Stimulated activated CD8-positive, alpha-beta memory T cell treated with anti-CD3 and anti-CD28 coated beads, Interleukin-15, amount 100 ng/mL, for 1 hour (primary cell): ENCODE results near the gene WEE1.

Experiments used
- DNase-seq: peaks from one replicate; pipeline ENCODE4 v3.0.0-alpha.2; 2020; ENCODE audit warnings: low read depth

Gene WEE1

DNA sequence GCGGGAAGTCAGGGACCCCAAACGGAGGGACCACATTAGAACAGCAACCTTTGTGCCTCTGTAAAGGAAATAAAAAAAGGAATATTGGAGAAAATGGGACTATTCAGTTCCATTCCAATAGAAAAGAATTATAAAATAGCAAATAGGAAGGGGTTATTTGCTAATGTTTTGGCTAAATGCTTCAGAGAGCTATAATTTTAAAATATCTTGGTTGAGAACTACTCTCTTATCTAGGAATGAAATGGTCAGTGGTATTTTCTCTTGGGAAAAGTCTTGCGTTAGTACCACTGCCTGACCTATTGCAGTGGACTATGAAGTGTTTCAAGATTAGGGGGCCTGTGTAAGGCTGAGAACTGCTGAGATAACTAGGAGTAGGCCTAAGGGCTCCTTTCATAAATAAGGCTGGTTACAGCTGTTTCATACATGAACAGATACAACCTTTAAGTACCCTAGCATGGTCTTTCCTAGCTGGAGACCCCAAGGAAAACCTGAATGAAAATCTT, 6.9 kb upstream of the WEE1 start:
- DNase-seq: no peak

DNA sequence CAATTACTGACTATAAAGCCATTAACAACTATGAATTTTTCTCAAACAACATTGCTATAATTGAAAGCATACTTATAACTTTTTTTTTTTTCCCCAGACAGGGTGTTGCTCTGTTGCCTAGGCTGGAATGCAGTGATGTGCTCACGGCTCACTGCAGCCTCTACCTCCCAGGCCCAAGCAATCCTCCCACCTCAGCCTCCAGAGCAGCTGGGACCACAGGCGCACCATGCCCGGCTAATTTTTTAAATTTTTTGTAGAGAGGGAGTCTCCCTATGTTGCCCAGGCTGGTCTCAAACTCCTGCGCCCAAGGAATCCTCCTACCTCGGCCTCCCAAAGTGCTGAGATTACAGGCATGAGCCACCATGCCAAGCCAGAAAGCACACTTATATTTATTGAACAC, 6.1 kb upstream of the WEE1 start:
- DNase-seq: no peak

DNA sequence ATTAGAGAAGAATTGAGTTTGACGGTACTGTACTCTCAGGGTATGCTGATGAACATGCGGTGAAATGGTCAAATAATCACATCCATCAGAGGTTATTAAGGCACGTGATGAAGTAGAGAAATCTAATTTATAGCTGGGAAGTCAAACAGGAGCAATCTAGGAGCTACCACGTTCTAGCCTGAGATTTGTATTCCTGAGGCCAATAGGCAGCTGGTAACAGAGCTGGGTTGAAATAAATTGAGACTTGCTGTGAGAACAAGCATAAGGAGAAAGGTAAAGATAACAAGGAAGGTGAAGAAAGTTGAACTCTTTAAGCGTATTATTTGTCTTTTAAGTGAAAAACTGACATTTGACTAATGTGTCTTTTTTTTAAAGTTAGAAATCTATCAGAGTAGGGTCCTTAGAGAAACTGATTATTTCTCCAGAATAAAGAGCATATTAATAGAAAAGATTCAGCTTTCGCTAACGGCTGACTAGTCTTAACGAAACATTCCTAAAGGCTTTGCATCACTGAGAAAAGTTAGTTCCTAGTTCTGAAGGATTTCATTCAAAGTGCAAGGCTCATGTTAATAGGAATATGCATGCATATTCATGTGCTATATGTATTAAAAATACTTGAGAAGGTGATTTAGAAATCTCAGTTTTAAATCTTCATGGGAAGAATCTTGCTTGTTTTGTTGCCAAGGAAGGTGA, 5.2 kb upstream of the WEE1 start:
- DNase-seq: no peak

DNA sequence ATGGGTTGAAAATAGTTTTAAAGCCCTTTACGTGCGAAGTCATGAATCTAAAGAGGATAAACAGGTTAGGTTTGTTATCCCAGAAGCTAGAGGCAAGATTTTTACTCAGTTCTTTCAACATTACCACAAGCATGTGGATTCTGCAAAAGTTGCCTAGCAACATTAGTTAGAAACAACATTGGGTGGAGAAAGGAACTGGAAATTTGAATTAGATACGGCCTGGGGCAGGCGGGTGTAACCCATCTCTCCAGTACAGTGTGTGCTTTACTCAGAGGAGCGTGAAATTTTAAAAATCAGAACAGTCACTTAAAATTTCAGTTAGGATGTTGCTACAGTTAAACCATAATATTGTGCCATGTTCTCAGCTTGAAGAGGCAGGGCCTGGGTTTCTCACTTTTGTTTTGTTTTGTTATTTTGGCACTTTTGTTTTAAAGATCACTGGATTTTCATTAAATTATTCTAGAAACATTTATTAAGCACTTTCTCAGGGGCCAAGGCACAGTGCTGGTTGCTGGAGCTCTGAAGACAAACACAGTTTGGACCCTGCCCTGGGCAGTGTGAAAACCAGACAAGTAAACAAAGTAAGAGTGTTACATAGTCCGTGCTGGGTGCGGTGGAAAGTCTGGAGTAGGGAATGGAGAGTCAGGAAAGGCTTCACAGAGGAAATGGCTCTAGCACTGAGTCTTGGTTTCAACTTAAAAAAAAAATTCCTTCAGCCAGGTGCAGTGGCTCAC, 4.4 kb upstream of the WEE1 start:
- no peak for DNase-seq

DNA sequence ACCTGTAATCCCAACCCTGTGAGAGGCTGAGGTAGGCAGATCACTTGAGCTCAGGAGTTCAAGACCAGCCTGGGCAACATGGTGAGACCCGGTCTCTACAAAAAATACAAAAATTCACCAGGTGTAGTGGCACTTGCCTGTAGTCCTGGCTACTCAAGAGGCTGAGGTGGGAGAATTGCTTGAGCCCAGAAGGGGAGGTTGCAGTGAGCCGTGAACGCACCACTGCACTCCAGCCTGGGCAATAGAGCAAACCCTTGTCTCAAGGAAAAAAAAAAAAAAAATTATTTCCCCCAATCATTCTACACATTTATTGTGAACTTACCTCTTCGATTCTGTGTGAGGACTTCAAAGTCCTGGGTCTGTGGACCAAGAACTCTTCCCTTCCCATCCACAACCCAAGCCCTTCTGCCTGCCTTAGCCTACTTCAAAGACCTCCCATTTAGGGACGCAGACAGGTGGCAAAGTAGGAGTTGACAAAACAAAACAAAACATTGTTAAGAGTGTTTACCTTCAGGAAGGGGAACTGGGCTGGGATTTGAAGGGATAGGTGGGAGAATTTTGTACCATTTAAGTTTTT, 3.8 kb upstream of the WEE1 start:
- no peak for DNase-seq

DNA sequence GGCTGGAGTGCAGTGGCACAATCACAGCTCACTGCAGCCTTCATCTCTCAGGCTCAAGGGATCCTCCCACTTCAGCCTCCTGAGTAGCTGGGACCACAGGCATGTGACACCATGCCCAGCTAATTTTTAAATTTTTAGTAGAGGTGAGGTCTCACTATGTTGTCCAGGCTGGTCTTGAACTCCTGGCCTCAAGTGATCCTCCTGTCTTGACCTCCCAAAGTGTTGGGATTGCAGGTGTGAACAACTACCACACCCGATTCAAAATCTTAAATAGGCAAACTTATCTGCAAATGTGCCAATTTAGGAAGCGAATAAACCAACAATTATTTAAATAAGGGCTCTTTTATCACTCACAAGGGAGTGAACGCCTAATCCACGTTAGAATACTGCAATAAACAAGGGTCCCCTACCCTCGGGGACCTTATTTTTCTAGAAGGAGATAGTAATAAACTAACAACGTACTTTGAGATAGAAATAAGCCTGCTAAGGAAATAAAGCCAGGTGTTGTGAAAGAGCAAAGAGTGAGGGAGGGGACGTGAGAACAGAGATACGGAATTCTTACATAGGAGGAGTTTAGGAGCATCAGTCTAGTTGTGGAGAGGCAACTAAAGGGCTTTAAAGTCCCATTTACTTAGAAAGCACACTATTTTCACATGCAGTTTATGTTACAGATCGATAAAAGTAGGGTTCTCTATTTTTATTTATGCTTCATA, 3.0 kb upstream of the WEE1 start:
- DNase-seq: no peak

DNA sequence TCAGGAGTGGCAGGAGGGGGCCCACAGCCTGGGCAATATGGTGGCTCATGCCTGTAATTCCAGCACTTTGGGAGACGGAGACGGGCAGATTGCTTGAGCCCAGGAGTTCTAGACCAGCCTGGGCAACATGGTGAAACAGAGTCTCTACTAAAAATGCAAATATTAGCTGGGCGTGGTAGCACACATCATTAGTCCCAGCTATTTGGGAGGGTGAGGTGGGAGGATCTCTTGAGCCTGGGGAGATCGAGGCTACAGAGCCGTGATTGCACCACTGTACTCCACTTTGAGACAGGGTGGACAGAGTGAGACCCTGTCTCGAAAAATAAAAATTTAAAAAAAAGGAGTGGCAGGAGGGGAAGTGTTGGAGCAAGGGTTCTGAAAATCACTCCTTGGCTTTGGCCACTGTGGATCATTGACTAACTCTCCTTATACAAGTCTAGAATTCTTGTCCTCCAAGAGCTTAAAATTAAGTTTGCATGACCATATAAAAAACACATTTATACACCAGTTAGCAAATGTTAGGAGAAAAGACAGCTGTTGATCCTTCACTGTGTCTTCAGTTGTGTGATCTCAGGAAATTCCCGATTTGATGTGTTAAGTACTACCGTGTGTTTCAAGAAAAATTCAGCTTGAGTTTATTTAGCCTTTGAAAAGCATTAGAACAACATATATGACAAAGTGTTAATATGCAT, 2.3 kb upstream of the WEE1 start:
- no peak for DNase-seq

DNA sequence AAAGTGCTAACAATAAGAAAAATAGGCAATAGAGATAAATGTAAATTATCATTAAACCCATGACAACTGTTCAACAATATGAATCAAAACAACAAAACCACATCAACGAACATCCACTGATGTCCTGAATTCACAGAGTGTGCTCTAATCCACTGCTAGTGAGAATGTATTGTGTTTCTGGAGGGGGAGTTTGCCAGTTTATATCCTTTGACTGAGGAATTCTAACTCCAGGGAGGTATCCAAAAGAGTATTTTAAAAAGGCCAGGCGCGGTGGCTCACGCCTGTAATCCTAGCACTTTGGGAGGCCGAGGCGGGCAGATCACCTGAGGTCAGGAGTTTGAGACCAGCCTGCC, 1.7 kb upstream of the WEE1 start:
- no peak for DNase-seq

DNA sequence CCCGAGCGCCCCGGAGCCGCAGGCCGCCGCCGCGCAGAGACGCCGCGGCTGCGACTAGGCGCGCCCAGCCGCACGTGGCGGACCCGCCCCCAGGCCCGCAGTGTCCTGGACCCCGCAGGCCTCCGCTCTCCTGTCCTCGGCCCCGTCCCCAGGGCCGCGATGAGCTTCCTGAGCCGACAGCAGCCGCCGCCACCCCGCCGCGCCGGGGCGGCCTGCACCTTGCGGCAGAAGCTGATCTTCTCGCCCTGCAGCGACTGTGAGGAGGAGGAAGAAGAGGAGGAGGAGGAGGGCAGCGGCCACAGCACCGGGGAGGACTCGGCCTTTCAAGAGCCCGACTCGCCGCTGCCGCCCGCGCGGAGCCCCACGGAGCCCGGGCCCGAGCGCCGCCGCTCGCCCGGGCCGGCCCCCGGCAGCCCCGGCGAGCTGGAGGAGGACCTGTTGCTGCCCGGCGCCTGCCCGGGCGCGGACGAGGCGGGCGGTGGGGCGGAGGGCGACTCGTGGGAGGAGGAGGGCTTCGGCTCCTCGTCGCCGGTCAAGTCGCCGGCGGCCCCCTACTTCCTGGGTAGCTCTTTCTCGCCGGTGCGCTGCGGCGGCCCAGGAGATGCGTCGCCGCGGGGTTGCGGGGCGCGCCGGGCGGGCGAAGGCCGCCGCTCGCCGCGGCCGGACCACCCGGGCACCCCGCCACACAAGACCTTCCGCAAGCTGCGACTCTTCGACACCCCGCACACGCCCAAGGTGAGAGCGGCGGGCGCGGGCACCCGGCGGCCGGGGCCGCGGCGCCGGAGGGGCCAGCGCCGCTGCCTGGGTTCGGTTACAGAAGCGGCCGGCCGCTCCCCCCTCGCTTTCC, 528 bp downstream of the WEE1 start:
- DNase-seq: no peak

DNA sequence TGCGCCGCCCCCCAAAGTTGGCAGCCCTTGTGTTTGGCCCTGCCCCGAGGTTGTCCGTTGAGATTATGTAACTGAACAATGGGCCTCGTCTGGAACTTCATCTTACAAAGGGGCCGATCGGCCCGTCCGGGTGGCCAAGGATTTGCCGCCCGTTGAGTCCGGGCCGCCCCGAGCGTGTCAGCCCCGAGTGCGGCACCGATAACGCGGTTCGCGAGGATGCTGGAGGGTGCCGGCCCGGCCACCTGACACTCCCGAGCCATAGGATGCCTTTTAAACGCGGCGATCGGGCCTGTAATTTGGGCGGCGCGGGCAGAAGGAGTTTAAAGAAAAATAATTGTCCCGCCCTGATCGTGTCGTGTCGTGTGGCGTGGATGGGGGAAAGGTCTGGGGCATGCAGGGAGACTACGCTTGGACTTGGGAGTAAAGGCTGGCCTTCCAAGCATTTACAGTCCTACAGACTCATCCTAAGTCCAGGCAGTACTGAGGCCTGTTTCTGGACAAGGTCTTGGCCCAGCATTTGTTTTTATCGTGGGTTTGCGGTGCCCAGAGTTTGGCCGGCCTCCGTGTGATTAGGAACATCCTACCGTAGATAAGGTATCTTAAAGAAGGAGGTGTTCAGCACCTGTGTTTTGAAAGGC, 1.3 kb downstream of the WEE1 start:
- DNase-seq: no peak

DNA sequence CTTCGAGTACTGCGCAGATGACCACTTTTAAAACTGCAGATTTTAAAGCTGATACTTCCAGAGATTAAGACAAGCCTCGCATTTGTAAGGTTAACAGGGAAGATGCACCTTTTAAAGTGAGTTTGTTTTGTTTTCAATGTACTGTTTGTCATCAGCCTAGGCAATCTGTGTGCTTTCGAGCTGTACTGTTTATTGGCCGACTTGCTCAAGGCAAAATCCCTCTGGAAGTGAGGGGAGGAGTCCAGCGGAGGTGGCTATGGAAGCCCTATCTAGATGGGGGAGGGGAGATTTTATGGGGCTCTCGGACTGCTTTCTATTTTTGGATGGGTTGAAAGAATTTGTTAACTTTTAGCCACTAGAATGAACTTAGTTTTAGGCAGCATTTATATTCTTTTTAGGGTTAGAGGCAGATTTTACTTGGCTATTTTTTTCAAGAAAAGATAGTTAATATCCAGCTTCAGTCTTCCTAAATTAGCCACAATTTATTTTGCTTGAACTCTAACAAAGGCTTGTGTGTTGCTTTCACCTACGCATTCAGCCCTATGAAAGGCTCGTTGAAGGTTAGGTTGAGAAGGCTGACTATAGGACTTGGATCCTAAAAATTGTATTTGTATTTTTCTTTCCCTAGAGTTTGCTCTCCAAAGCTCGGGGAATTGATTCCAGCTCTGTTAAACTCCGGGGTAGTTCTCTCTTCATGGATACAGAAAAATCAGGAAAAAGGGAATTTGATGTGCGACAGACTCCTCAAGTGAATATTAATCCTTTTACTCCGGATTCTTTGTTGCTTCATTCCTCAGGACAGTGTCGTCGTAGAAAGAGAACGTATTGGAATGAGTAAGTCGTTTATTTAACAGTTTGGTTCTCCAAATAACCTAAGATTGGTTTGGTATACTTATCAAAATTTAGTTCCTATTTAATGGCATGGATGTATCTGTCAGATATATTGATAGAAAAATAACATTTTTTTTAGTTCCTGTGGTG, 2.1 kb downstream of the WEE1 start:
- no peak for DNase-seq

DNA sequence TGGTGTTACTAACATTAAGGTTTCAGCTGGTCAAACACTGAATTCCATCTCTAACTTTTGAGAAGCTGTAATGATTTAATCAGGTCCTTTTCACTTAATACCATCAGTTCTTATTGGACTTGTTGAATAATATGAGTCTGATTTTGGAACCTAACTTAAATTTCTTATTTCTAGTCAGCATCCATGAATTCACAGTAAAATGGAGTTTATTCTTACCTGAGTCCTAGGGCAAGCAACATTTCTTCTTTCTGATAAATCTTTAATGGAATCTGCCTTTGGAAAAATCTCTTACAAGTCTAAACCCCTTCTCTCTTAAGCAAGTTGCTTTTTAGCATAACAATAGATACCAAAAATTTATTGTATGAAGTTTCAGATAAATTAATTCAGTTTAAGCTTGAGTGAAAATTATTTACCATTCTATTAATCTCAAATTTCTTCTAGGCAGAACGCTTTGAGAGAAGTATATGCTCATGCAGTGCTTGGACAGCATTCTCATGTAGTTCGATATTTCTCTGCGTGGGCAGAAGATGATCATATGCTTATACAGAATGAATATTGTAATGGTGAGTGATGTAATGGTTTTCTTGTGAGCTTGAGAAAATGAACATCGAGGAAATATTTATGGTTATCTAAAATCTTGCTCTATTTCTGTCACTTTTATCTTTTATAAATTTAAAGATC, 3.4 kb downstream of the WEE1 start:
- no peak for DNase-seq

DNA sequence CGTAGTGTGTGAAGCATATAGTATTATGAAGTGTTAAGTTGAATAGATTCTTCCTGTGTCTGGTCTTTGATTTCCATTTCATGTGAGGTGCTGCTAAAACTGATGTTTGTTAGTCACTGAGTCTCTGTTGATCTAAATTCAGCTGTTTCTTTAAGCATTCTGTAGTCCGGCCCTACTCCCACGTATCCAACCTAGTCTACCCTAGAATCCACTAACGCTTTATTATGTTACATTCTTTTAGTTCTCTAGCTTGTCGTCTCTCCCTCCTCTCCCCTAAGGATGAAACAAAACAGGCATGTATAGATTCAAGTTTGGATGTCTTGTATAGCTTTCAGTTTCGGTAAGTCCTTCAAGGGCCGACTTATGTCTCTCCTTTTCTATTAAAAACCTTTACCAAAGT, 4.1 kb downstream of the WEE1 start:
- no peak for DNase-seq

DNA sequence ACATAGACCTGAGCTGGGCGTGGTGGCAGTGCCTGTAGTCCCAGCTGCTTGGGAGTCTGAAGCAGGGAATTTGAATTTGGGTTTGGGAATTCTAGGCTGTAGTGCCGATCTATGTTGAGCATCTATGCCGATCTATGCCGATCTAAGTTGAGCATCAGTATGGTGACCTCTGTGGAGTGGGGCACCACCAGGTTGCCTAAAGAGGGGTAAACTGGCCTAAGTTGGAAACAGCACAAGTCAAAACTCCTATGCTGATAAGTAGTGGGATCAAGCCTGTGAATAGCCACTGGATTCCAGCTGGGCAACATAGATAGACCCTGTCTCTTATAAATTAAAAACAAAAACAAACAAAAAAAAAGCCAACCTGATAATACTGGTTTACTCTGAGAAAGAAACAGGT, 7.4 kb downstream of the WEE1 start:
- DNase-seq: no peak

DNA sequence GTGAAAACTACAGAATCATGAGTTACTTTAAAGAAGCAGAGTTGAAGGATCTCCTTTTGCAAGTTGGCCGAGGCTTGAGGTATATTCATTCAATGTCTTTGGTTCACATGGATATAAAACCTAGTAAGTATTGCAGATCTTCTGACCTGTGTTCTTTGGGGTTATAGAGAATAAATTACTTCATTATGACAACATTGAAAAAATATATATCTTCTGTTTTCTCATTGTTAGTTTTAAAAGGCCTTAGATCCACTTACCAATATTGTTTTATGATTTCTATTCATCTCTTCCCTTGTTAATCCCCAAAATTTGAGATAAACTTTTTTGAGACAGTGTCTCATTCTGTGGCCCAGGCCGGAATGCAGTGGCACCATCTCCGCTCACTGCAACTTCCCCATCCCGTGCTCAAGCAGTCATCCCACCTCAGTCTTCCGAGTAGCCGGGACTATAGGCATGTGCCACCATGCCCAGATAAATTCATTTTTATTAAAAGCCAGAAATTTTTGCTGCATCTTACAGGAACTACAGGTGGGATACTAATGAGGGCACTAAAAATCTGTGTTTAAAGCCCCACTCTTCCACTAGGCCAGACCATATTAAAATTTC, 8.2 kb downstream of the WEE1 start:
- DNase-seq: no peak

DNA sequence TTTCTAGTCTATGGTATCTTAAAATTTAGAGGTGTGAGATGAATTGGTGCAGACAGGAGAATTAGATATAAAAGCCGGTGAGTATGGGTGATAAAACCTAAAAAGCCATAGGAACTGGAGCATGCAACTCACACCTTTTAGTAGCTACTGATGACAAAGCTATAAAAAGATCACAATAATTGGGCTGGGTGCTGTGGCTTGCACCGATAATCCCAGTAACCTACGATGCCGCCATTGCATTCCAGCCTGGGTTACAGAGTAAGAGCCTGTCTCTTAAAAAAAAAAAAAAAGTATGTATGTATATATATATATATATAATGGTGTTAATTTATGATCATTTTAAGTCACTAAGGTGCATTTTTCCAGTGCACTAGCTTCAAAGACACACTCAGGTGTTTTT, 17.2 kb downstream of the WEE1 start:
- no peak for DNase-seq

DNA sequence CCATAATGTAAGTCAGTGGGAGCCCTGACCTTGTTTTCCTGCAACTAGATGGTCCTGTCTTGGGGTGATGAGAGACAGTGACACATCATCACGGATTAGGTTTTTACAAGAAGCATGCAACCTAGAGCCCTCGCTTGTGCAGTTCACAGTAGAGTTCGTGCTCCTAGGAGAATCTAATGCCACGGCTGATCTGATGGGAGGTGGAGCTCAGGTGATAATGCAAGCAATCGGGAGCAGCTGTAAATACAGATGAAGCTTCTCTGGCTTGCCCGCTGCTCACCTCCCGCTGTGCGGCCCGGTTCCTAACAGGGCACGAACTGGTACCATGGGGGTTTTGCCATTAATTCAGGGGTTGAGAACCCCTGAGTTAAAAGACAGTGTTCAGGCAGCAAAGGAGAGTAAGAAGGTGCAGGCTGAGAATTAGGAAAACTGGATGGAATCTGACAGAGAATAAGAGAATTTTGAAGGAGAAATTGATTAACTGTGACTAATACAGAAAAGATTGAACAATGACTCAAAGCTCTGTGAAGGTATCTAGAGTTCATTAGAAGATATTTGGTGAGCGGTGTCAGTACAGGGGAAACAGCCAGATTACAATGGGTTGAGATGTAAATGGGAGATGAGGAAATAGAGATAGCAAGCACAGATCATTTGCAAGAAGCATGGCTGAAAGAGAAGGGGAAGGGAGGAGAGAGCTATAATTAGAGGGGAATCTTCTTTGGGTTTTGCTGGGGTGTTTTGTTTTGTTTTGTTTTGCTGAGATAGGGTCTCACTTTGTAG, 21.0 kb downstream of the WEE1 start:
- DNase-seq: no peak
